HepG2 (cell line): ENCODE measurements around the gene CCDC57. TPM values are rescaled to one million over a fixed set of nuclear protein-coding genes. Genes with fewer than 3 reads are reported as not detected.

Experiments used
- HNF1B ChIP-seq: sonication (generic); formaldehyde crosslinking; IDR thresholded peaks from 2 replicates; pipeline ENCODE4 v1.5.1; 2020; ENCODE audit warnings: mild to moderate bottlenecking, moderate library complexity, missing genetic modification reagents
- HOXA3 ChIP-seq: sonication (generic); formaldehyde crosslinking; IDR thresholded peaks from 2 replicates; pipeline ENCODE4 v1.5.0; 2020; ENCODE audit warnings: missing genetic modification reagents
- HOXA9 ChIP-seq: sonication (generic); formaldehyde crosslinking; IDR thresholded peaks from 2 replicates; pipeline ENCODE4 v1.8.1; 2022; ENCODE audit warnings: missing genetic modification reagents, mild to moderate bottlenecking, moderate library complexity, borderline replicate concordance
- NFAT5 ChIP-seq: sonication (generic); formaldehyde crosslinking; IDR thresholded peaks from 2 replicates; pipeline ENCODE4 v1.4.0; 2020; ENCODE audit warnings: missing genetic modification reagents
- PAF1 ChIP-seq: IDR thresholded peaks from 2 replicates; pipeline ENCODE4 v1.6.1; 2016; ENCODE audit warnings: missing genetic modification reagents, missing compliant biosample characterization
- PATZ1 ChIP-seq: sonication (generic); formaldehyde crosslinking; IDR thresholded peaks from 2 replicates; pipeline ENCODE4 v1.4.0; 2020; ENCODE audit warnings: missing genetic modification reagents
- PITX1 ChIP-seq: sonication (generic); formaldehyde crosslinking; IDR thresholded peaks from 2 replicates; pipeline ENCODE4 v1.5.1; 2020; ENCODE audit warnings: mild to moderate bottlenecking, missing genetic modification reagents
- RNF219 ChIP-seq: sonication (generic); formaldehyde crosslinking; IDR thresholded peaks from 2 replicates; pipeline ENCODE4 v1.5.0; 2020; ENCODE audit warnings: mild to moderate bottlenecking, missing genetic modification reagents
- TERF1 ChIP-seq: sonication (generic); formaldehyde crosslinking; IDR thresholded peaks from 2 replicates; pipeline ENCODE4 v1.8.0; 2022; ENCODE audit warnings: mild to moderate bottlenecking, missing genetic modification reagents, moderate library complexity
- TOPORS ChIP-seq: sonication (generic); formaldehyde crosslinking; IDR thresholded peaks from 2 replicates; pipeline ENCODE4 v1.8.0; 2023; ENCODE audit warnings: mild to moderate bottlenecking, missing genetic modification reagents
- ZKSCAN1 ChIP-seq: fragments of 150-350 bp; IDR thresholded peaks from 2 replicates; pipeline ENCODE4 v1.6.1; 2014; ENCODE audit warnings: low read length
- ZNF788 ChIP-seq: sonication (generic); formaldehyde crosslinking; IDR thresholded peaks from 2 replicates; pipeline ENCODE4 v1.5.0; 2020; ENCODE audit warnings: mild to moderate bottlenecking, missing genetic modification reagents, borderline replicate concordance
- polyA plus RNA-seq, 8 experiments: library from polyadenylated mRNA; depleted of rRNA in 3 of 8; stranded (reverse) in 7 of 8; unstranded in 1 of 8; fragments of >200 nt; fragmentation: Illumina TruSeq in 4 of 8; extraction: Trizol in 4 of 8; gene quantifications; 2 replicates each; pipeline versions ENCODE4 v1.2.1 to v1.2.3, GENCODE V29; 2011 to 2016; ENCODE audit warnings: low read depth in 4 of 8, missing spikeins in 1 of 8, mixed read lengths in 1 of 8; ENCODE audit not compliant: insufficient read depth in 1 of 8
- total RNA-seq, 5 experiments: library from RNA; depleted of rRNA; stranded (reverse); fragments of >200 nt; fragmentation: Illumina TruSeq; extraction: Trizol; gene quantifications; 2 replicates each; pipeline ENCODE4 v1.2.3, GENCODE V29; 2016; ENCODE audit warnings: low read depth in 1 of 5

CCDC57 gene
- total and polyA plus RNA-seq, 2 of the 13 experiments (the other 11 are each of a cell fraction or from before 2014, with no cell fraction given), result 59.3 to 59.9 TPM

GRCh38 chr17:82083533-82084359 is 128.9 kb downstream of the CCDC57 start (continued):
- TF ChIP-seq TERF1 (no peak), PATZ1 (CRISPR knock-in tag) (peak; percentile 60; the same call in 1 of the 2 replicates), HOXA3 (CRISPR knock-in tag) (0 out of 2 replicates have a peak, but pooled peaks have one; percentile 53), TOPORS (0 out of 2 replicates have a peak, but pooled peaks have one; percentile 20), ZNF788 (CRISPR knock-in tag) (0 out of 2 replicates have a peak, but pooled peaks have one; percentile 8), RNF219 (CRISPR knock-in tag) (no peak), HOXA9 (CRISPR knock-in tag) (0 out of 2 replicates have a peak, but pooled peaks have one; percentile 25), HNF1B (CRISPR knock-in tag) (no peak), PITX1 (CRISPR knock-in tag) (no peak), ZKSCAN1 (peak; percentile 79), NFAT5 (CRISPR knock-in tag) (no peak), PAF1 (CRISPR knock-in tag) (peak; percentile 33; the same call in 1 of the 2 replicates)
